RWPE2 (cell line): ENCODE data around the gene CA10.

ENCODE experiments used
- ATAC-seq: fragments of 200-7000 bp; cut with Tn5 transposase; 3 replicates; pipeline ENCODE4 v1.9.1; 2021; ENCODE audit warnings: low read depth
- DNase-seq: peaks from one replicate; pipeline ENCODE4 v3.0.0-alpha.2; 2020; ENCODE audit warnings: low spot score
- H3K27ac ChIP-seq: fragments of 450-650 bp; 2 replicates; pipeline ENCODE4 v1.5.1; 2017; ENCODE audit warnings: mild to moderate bottlenecking; ENCODE audit not compliant: poor library complexity, severe bottlenecking
- H3K27me3 ChIP-seq: fragments of 250-450 bp; sonication (Bioruptor Pico); 2 replicates; pipeline ENCODE4 v1.5.1; 2021; ENCODE audit warnings: mild to moderate bottlenecking, moderate library complexity; ENCODE audit not compliant: insufficient read depth, poor library complexity, severe bottlenecking
- H3K36me3 ChIP-seq: fragments of 250-450 bp; sonication (Bioruptor Pico); 2 replicates; pipeline ENCODE4 v1.5.1; 2020; ENCODE audit warnings: low read depth, mild to moderate bottlenecking, moderate library complexity
- H3K4me1 ChIP-seq: fragments of 250-450 bp; sonication (Bioruptor Pico); 2 replicates; pipeline ENCODE4 v1.5.1; 2021; ENCODE audit warnings: mild to moderate bottlenecking, moderate library complexity; ENCODE audit not compliant: insufficient read depth, poor library complexity, severe bottlenecking
- H3K4me3 ChIP-seq: fragments of 250-450 bp; sonication (Bioruptor Pico); 2 replicates; pipeline ENCODE4 v1.5.1; 2021; ENCODE audit warnings: mild to moderate bottlenecking, moderate library complexity; ENCODE audit not compliant: severe bottlenecking
- H3K9me3 ChIP-seq: fragments of 250-450 bp; sonication (Bioruptor Pico); 2 replicates; pipeline ENCODE4 v1.5.1; 2021; ENCODE audit warnings: mild to moderate bottlenecking, moderate library complexity; ENCODE audit not compliant: severe bottlenecking
- CTCF ChIP-seq: fragments of 450-650 bp; IDR thresholded peaks from one replicate; pipeline ENCODE4 v1.5.1; 2017; ENCODE audit warnings: mild to moderate bottlenecking, moderate library complexity; ENCODE audit not compliant: poor library complexity, severe bottlenecking

The CA10 gene

GRCh38 chr17:51746421-51746820 lies 412.1 kb downstream of the CA10 start:
- H3K36me3 ChIP-seq, result no peaks in the 10 kb centered on the region

GRCh38 chr17:51745993-51746392 lies 412.5 kb downstream of the CA10 start:
- TF ChIP-seq CTCF, result no peak
- no peaks in the 10 kb centered on the region for H3K4me1 ChIP-seq
- peak overlapping the region; percentile 18 for H3K27ac ChIP-seq
- ATAC-seq (peak; percentile 95), DNase-seq (no peak)
- no peaks in the 10 kb centered on the region for H3K36me3 ChIP-seq
- H3K4me3 ChIP-seq, result no peak overlapping the region
- H3K9me3 ChIP-seq, result no peaks in the 10 kb centered on the region
- no peaks in the 10 kb centered on the region for H3K27me3 ChIP-seq

More at GRCh38 chr17:51746421-51746820, 412.1 kb downstream of the CA10 start:
- Histone ChIP-seq H3K4me3 (no peak overlapping the region), H3K4me1 (no peaks in the 10 kb centered on the region), H3K27me3 (no peaks in the 10 kb centered on the region), H3K27ac (peak overlapping the region; percentile 18), H3K9me3 (no peaks in the 10 kb centered on the region)
- TF ChIP-seq CTCF, result no peak
- no peak; the same call in 2 of the 3 replicates for ATAC-seq
- DNase-seq, result no peak

DNA sequence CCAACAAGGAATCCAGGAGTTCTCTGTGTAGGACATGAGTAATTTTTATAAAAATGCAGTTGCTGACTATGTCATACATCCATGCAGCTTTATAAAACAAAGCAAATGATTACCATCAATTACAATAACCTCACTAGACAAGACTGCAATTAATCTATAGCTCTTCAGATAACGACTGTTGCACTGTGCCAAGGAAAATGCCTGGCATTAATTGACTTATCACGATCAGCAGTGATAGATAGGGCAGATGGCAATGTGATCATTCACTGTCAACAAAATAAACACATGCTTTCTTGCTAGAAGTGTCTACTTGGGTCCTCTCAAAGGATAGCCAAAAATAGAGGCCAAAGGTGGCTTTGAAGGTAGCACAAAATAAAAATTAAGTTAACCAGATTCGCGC lies 415.0 kb downstream of the CA10 start:
- no peak overlapping the region for H3K27ac ChIP-seq
- no peak for DNase-seq
- H3K27me3 ChIP-seq, result no peaks in the 10 kb centered on the region
- no peak overlapping the region for H3K4me3 ChIP-seq
- H3K4me1 ChIP-seq, result no peaks in the 10 kb centered on the region
- no peaks in the 10 kb centered on the region for H3K36me3 ChIP-seq
- TF ChIP-seq CTCF, result no peak
- ATAC-seq, result no peak
- no peaks in the 10 kb centered on the region for H3K9me3 ChIP-seq

GRCh38 chr17:51742571-51742970 lies 415.9 kb downstream of the CA10 start:
- no peaks in the 10 kb centered on the region for H3K27me3 ChIP-seq
- no peaks in the 10 kb centered on the region for H3K4me1 ChIP-seq
- ATAC-seq (no peak), DNase-seq (no peak)
- no peaks in the 10 kb centered on the region for H3K9me3 ChIP-seq
- TF ChIP-seq CTCF, result no peak
- no peak overlapping the region for H3K27ac ChIP-seq
- no peaks in the 10 kb centered on the region for H3K36me3 ChIP-seq
- no peak overlapping the region for H3K4me3 ChIP-seq

DNA sequence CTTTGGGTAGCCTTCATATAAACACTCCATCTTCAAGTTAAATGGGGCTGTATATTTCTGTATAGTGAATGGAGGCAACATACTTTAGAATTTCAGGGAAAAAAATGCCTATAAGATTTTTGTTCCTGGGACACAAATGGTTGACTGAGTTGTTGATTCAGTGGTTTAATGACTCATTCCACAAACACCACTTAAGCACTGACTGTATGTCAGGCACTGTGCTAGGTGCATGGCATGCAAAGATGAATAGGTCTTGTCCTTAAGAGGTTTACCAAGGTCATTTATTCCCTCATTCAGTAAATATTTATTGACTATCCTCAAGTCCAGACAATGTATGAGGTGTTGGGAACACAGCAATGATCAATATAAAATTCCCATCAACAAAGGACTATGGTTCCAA lies 417.1 kb downstream of the CA10 start:
- peak; percentile 45; the same call in 1 of the 3 replicates for ATAC-seq
- Histone ChIP-seq H3K4me1 (no peaks in the 10 kb centered on the region), H3K9me3 (no peaks in the 10 kb centered on the region), H3K27ac (no peak overlapping the region), H3K36me3 (no peaks in the 10 kb centered on the region), H3K4me3 (no peak overlapping the region), H3K27me3 (no peaks in the 10 kb centered on the region)
- no peak for TF ChIP-seq CTCF
- DNase-seq, result no peak
